ENCODE data around the gene SYTL2.
"Not testable (repeated sequence)": the region's sequence is repeated elsewhere in the genome, so short reads cannot be mapped to it uniquely, and the experiment has no call there.

The SYTL2 gene

DNA sequence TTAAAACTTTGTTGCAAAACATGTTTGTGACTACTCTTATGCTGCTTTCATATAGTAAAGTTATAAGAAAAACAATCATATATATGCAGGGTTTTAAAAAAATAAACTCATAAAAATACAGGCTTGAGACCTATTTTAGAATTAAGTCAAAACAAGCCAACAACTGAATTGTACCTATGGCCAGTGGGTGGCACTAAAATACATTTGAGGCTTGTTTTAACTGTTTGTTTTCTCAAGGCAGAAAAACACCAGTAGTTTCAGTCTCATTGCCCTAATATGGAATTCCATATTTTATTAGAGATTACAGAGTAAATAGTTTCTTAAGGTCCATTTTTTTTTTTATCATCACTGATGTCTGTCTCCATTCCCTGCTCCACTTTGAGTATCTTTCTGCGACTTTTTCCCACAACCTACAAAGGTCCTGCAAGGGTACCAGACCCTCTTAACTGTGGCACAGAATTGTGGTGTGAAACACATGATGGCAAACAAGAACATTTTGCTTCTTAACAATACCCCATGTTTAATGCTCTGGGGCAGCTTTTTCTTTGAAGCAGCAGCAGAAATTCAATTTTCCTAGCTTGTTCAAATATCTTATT is 116.5 kb downstream of the SYTL2 start:
- peak in 3 of 56 donors; percentile 0 to 8 (median 0) for DNase-seq

DNA sequence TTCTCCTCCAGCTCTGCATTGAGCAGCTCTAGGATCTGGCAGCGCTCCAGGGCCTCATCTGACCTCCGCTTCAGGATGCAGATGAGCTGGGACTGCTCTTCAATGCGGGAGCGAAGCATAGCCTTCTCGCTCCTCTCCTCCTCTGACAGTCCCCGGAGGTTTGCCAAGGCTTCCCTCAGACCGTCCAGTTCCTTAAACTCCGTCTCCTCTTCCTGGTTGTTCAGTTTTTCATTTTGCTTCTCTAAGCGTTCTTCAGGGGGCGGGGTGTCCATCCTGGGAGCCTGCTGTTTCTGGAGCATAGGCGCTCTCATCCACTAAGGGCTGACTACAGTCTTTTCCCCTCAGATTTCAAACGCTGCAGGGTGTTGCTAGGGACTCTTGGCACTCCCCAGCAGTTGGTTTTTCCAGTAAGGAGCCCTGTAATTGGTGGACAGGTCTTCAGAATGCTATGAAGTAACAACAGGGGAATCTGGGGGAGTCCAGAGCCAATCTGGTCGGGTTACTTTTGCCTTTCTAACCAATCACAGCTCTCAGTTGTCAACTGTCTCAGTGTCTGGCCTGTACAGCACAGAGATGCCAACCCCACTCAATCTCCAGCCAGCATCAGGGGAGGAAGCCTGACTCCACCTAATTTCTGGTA is 125.0 kb downstream of the SYTL2 start, which contains the start of gene CCDC89:
Gene CCDC89 (minus strand): TSS at position 376 of the 640 bp plus-strand sequence. CDS start 65 bp downstream, at position 311.
- peak in 51 of 56 donors; percentile 9 to 83 (median 55) for DNase-seq

GRCh38 chr11:85685125-85685819 is 125.7 kb downstream of the SYTL2 start:
- DNase-seq = peak in 8 of 56 donors; percentile 1 to 48 (median 29)

DNA sequence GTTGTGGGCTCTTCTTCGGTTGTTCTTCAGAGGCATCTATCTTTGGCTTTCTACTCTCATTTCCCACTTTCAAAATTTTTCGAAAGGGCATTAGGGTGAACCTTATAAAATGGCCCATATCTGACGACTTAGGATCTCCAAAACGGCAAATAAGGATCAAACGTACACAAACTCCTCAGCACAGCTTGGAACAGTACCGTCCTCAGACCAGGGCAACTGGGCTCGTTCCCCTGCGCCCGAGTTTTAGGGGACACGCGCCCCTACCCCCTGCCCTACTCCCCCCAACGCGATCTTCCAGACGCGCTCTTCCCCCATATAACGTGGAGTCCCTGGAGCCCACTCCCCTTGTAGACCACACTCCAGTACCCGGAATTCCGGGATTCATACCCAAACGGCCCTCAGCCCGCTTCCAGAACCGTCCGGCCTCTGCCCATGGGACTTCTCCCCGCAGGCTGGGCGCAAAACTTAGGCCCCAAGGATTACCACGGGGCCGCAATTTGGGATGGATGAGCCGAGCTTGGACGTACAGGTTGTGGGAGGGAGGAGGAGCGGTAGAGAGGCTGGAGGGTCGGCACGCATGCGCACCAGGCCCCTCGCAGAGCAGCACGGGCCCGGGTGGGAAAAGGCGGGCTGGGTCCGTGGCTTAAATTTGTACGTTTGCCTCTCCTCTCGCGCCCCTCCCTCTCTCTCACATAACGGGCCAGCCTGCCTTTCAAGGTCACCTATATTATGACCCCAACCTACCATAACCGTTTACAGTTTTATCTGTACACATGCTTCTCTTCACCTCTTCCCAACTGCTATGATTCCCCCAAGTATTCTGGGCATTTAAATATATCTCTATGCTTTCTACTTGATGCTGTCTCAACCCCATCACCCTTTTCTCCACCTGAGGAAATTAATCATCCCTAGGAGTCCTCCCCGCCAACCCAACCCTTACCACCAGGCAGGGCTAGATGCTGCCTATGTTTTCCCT is 128.3 kb downstream of the SYTL2 start:
- DNase-seq = peak in 52 of 56 donors; percentile 3 to 86 (median 43)

DNA sequence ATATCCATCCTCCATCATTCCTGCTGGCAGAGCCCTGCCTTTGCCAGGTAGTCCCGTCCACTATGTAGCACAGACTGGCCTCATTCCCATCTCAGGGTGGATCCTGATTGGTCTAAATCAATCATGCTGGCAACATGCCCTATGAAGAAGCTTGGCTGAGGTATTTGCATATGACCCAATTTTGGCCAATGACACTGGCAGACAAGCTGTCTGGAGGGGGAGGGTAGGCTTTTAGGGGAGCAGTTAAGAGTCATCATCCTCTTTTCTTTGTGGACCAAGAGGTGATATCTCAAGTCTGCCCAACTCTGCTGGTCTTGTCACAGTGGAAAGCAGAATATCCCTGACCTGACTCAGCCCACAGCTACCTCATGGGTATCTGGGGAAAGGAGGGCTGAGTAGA is 130.0 kb downstream of the SYTL2 start:
- peak in 1 of 56 donors; percentile 19 for DNase-seq

GRCh38 chr11:85679576-85679975 is 131.4 kb downstream of the SYTL2 start:
- DNase-seq = no peak

DNA sequence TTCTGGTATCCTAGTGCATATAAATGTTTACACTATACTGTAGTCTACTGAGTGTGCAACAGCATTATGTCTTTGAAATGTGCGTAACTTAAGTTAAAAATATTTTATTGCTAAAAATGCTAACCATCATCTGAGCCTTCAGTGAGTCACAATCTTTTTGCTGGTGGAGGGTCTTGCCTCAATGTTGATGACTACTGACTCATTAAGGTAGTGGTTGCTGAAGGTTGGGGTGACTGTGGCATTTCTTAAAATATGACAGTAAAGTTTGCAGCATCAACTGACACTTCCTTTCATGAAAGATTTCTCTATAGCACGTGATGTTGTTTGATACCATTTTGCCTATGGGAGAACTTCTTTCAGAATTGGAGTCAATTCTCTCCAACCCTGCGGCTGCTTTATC is 137.5 kb downstream of the SYTL2 start:
- DNase-seq = no peak

DNA sequence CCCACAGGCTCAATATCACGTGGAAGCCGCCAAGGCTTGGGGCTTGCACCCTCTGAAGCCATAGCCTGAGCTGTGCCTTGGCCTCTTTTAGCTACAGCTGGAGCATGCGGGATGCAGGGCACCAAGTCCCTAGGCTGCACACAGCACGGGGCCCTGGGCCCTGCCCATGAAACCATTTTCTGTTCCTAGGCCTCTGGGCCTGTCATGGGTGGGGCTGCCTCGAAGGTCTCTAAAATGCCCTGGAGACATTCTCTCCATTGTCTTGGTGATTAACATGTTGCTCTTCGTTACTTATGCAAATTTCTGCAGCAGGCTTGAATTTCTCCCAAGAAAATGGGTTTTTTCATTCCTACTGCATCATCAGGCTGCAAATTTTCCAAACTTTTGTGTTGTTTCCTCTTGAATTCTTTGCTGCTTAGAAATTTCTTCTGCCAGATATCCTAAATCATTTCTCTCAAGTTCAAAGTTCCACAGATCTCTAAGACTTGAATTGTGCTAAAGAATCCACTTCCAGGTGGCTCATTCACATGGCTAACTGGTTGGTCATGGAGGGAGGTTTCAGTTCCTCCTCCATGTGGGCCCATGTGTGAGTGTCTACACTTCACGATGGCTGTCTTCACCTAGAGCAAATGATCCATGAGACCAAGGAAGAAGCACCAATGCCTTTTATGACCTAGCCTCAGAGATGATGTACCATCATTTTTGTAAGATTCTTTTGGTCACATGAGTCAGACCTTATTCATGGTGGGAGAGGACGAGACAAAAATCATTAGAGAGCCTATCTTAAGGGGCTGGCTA is 138.6 kb downstream of the SYTL2 start:
- no peak for DNase-seq

GRCh38 chr11:85670949-85671663 is 139.8 kb downstream of the SYTL2 start:
- not testable (repeated sequence) for DNase-seq

- DNase-seq = no peak
Measured at GRCh38 chr11:85668157-85668556, 142.8 kb downstream of the SYTL2 start.

- DNase-seq = no peak
Measured at GRCh38 chr11:85666687-85667086, 144.3 kb downstream of the SYTL2 start.

GRCh38 chr11:85665733-85666132 is 145.2 kb downstream of the SYTL2 start:
- peak in 1 of 56 donors; percentile 18 for DNase-seq

GRCh38 chr11:85664615-85665481 is 146.1 kb downstream of the SYTL2 start, which contains the start of gene CREBZF:
Gene CREBZF (minus strand): TSS chr11:85665129. CDS start chr11:85664875, 254 bp downstream.
- peak in 55 of 56 donors; percentile 42 to 95 (median 89) for DNase-seq

GRCh38 chr11:85663753-85664614 is 147.0 kb downstream of the SYTL2 start:
- peak in 54 of 56 donors; percentile 8 to 88 (median 70) for DNase-seq

DNA sequence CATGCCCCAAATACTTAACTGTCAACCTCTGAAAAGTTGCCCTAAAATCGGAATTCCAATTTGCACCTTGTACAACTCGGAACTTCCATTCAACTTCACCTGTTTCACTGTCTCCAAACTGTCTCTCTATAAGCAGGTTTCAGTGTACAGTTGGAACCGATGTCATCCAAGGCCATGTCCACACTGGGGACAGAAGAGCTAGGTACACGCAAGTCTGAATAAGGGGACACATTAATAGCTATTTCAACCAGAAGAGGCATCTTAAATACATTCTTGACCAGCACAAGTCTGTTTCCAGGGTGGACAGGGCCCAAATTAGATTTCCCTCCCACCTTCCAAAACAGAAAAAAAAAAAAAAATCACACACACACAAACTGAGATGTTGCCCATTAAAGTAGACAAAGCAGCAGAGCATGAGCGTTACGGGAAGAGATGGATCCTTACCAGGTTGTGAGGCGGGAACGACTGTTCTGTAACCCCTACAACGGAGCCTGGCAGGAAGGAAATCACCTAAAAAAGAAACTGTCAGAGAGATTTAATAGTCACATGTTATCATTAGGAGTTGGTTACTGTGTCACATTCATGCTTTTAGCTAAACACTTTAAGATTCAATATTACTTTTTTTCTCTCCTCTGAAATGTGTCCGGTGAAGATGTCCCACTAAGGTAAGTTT is 147.7 kb downstream of the SYTL2 start:
- peak in 1 of 56 donors; percentile 40 for DNase-seq

DNA sequence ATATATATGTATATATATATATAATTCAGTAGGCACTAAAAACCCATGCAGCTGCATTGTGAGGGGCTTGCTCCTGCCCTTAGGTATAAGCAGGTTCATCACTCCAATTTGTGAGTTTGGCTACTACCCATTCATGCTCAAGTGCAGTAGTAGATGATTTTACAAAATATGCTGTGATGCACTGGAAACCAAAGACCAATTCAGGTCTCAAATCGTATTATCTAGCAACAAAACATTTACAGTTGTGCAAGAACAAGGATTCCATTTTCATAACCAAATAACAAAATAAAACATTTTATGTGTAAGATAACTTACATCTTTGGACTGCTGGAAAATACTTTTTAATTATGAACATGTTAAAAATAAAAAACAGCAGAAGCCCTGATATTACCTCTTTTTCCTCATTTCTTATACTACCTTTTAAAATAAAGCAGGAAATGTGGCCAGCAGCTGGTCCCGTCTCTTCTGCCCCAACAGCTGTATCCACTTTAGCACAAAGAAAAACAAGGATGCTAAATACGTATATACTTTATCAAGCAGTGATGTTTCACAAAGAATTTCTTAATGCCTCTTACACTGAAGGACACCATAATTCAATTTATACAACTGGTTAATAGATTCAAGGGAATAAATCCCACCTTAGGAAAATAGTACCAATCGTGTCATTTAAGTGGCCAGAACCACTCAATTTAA is 148.8 kb downstream of the SYTL2 start:
- no peak for DNase-seq
